Natural killer cell (primary cell): ENCODE results near the gene GPR15LG. TPM values are rescaled to one million over a fixed set of nuclear protein-coding genes. Genes with fewer than 3 reads are reported as not detected.

Source experiments
- ATAC-seq, 3 donors: fragments of 150-1000 bp in 2 of 3; fragments of 200-7000 bp in 1 of 3; cut with Tn5 transposase; 1 replicate in 1 of 3; 2 replicates in 2 of 3; pipeline ENCODE4 v1.10.0; 2021; ENCODE audit warnings: mild to moderate bottlenecking in 2 of 3, moderate library complexity in 2 of 3
- DNase-seq, 2 donors: peaks; one replicate each; pipeline versions ENCODE4 v3.0.0 to v3.0.0-alpha.2; 2013 to 2021; ENCODE audit warnings: mixed read lengths in 1 of 2
- H3K27ac ChIP-seq: one replicate; pipeline ENCODE4 v1.5.1; 2013; ENCODE audit warnings: mild to moderate bottlenecking, low read length
- H3K27me3 ChIP-seq: one replicate; pipeline ENCODE4 v1.6.1; 2013; ENCODE audit warnings: low read length; ENCODE audit not compliant: control insufficient read depth, insufficient read depth
- H3K36me3 ChIP-seq: one replicate; pipeline ENCODE4 v1.6.1; 2013; ENCODE audit warnings: low read length; ENCODE audit not compliant: control insufficient read depth, insufficient read depth
- H3K4me1 ChIP-seq: one replicate; pipeline ENCODE4 v1.6.1; 2013; ENCODE audit warnings: low read length; ENCODE audit not compliant: control insufficient read depth, insufficient read depth
- H3K4me3 ChIP-seq: one replicate; pipeline ENCODE4 v1.5.1; 2013; ENCODE audit warnings: low read length
- H3K9me3 ChIP-seq: one replicate; pipeline ENCODE4 v1.6.1; 2013; ENCODE audit warnings: low read length; ENCODE audit not compliant: control insufficient read depth, insufficient read depth
- H3K27ac Mint-ChIP-seq, 2 donors: one replicate each; pipeline ENCODE4 v1.8.0; 2022; ENCODE audit warnings: mild to moderate bottlenecking in 2 of 2, mixed read lengths in 2 of 2, moderate library complexity in 1 of 2
- H3K27me3 Mint-ChIP-seq, 2 donors: one replicate each; pipeline ENCODE4 v1.8.0; 2022; ENCODE audit warnings: low read depth in 2 of 2, mixed read lengths in 2 of 2
- H3K36me3 Mint-ChIP-seq: one replicate; pipeline ENCODE4 v1.8.0; 2022; ENCODE audit warnings: mixed read lengths
- H3K4me1 Mint-ChIP-seq, 2 donors: one replicate each; pipeline ENCODE4 v1.8.0; 2022; ENCODE audit warnings: mixed read lengths in 2 of 2
- H3K4me3 Mint-ChIP-seq: one replicate; pipeline ENCODE4 v1.8.0; 2022; ENCODE audit warnings: mild to moderate bottlenecking, moderate library complexity, mixed read lengths
- H3K9me3 Mint-ChIP-seq, 2 donors: one replicate each; pipeline ENCODE4 v1.8.0; 2022; ENCODE audit warnings: mixed read lengths in 2 of 2
- WGBS: methylation state at CpG from one replicate; pipeline ENCODE4 v1.1.7; 2013; ENCODE audit warnings: missing lambda C conversion rate; ENCODE audit not compliant: insufficient coverage; 5-methylcytosine and 5-hydroxymethylcytosine counted together
- intact Hi-C: fragments of 100-400 bp; cut with micrococcal nuclease; formaldehyde crosslinking; loops from one replicate; pipeline ENCODE4 v1.14.2; 2022
- total RNA-seq, 4 donors: library from RNA; stranded (reverse); fragments of 120-200 nt in 1 of 4; gene quantifications; one replicate each; pipeline versions ENCODE4 v1.2.3 to v1.2.4, GENCODE V29; 2013 to 2022
- TF ChIP-seq, protein P1 (sequence below): fragments of 200-600 bp; IDR thresholded peaks from one replicate; pipeline ENCODE4 v1.8.0; 2022; ENCODE audit warnings: antibody characterized with exemption

Gene GPR15LG
- total RNA-seq, 3 donors from 2014 or later (not counting 1 experiment from before 2014, with no cell fraction given): not detected

DNA sequence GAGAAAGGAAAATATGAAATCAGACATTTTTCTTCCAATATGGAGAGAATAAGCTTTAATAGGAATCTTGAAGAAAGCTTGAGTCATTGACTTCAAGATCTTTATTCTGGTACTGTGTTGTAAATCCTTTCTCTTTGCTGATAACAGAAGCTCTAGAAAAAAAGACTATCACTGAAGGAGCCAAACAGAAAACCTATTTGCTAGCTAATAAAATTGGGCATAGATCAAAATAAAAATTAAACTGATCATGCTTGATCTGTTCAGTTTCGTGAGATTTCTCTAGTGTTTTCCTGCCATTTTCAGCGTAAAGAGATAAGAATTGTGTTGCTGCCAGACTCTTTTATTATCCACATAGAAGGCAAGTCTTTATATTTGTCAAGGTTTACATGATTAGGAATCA, 35.8 kb upstream of the GPR15LG start:
- Histone ChIP-seq H3K4me1 (peaks cover 13% of the 10 kb centered on the region), H3K9me3 (no peaks in the 10 kb centered on the region), H3K4me3 (no peak overlapping the region), H3K36me3 (peaks cover 10% of the 10 kb centered on the region), H3K27ac (no peak overlapping the region), H3K27me3 (no peaks in the 10 kb centered on the region)
- Mint-ChIP-seq H3K4me3 (peak overlapping the region; percentile 95), H3K27ac (peak overlapping the region; percentile 98), H3K27me3 (peaks cover 21 to 24% of the 10 kb centered on the region in 2 donors), H3K4me1 (peaks cover 27 to 32% of the 10 kb centered on the region in 2 donors), H3K36me3 (no peaks in the 10 kb centered on the region), H3K9me3 (no peaks in the 10 kb centered on the region)
- TF ChIP-seq, protein P1, sequence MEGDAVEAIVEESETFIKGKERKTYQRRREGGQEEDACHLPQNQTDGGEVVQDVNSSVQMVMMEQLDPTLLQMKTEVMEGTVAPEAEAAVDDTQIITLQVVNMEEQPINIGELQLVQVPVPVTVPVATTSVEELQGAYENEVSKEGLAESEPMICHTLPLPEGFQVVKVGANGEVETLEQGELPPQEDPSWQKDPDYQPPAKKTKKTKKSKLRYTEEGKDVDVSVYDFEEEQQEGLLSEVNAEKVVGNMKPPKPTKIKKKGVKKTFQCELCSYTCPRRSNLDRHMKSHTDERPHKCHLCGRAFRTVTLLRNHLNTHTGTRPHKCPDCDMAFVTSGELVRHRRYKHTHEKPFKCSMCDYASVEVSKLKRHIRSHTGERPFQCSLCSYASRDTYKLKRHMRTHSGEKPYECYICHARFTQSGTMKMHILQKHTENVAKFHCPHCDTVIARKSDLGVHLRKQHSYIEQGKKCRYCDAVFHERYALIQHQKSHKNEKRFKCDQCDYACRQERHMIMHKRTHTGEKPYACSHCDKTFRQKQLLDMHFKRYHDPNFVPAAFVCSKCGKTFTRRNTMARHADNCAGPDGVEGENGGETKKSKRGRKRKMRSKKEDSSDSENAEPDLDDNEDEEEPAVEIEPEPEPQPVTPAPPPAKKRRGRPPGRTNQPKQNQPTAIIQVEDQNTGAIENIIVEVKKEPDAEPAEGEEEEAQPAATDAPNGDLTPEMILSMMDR: no peak
- 94% methylated on average over 2 of the region's 2 CpGs for WGBS
- DNase-seq (no peak), ATAC-seq (no peak)
- intact Hi-C loops: loop anchor here (2.0 to 10.0 kb wide), 2 partner anchors 197 to 397 kb away; no protein-coding TSS in a partner anchor

GRCh38 chr10:84138478-84139125, 35.0 kb upstream of the GPR15LG start:
- Histone ChIP-seq H3K36me3 (peaks cover 18% of the 10 kb centered on the region), H3K9me3 (no peaks in the 10 kb centered on the region), H3K4me3 (peak overlapping the region; percentile 81), H3K4me1 (peaks cover 13% of the 10 kb centered on the region), H3K27ac (peak overlapping the region; percentile 94), H3K27me3 (no peaks in the 10 kb centered on the region)
- Mint-ChIP-seq H3K36me3 (peaks cover 4% of the 10 kb centered on the region), H3K9me3 (no peaks in the 10 kb centered on the region), H3K27me3 (peaks cover 18 to 22% of the 10 kb centered on the region in 2 donors), H3K4me1 (peaks cover 30 to 32% of the 10 kb centered on the region in 2 donors), H3K27ac (peak overlapping the region; percentile 98), H3K4me3 (peak overlapping the region; percentile 95)
- intact Hi-C loops: loop anchor here (1.0 to 10.0 kb wide), 3 partner anchors 190 to 396 kb away; partner anchors contain the start of gene CCSER2
- ATAC-seq (no peak), DNase-seq (peak; percentile 17 to 75)
- TF ChIP-seq, protein P1: no peak
- WGBS: 76% methylated on average over 18 of the region's 20 CpGs

GRCh38 chr10:84139126-84140035, 34.2 kb upstream of the GPR15LG start, which contains the start of gene GHITM:
GHITM (plus strand) TSS chr10:84139509; CDS start chr10:84141501, 1,992 bp downstream.
- Histone ChIP-seq H3K36me3 (peaks cover 24% of the 10 kb centered on the region), H3K4me1 (peaks cover 13% of the 10 kb centered on the region), H3K4me3 (peak within 1 kb of the TSS; percentile 81), H3K9me3 (no peaks in the 10 kb centered on the region), H3K27me3 (no peaks in the 10 kb centered on the region), H3K27ac (peak within 1 kb of the TSS; percentile 94)
- intact Hi-C loops: loop anchor here (1.0 to 10.0 kb wide), 3 partner anchors 189 to 395 kb away; partner anchors contain the start of gene CCSER2
- Mint-ChIP-seq H3K27ac (peak within 1 kb of the TSS; percentile 98), H3K36me3 (peaks cover 9% of the 10 kb centered on the region), H3K4me1 (peaks cover 31 to 32% of the 10 kb centered on the region in 2 donors), H3K27me3 (peaks cover 14 to 16% of the 10 kb centered on the region in 2 donors), H3K4me3 (peak within 1 kb of the TSS; percentile 95), H3K9me3 (no peaks in the 10 kb centered on the region)
- WGBS: under 1% methylated on average over 61 of the region's 61 CpGs
- TF ChIP-seq, protein P1: peak; percentile 37
- peak; percentile 99 to 100 for DNase-seq
- peak; percentile 91 to 98 (median 93) for ATAC-seq
